Non-pigmented ciliary epithelial cell (primary cell): ENCODE results near the gene SLBP.
A peak's percentile ranks its signal among the peaks of the same experiment; 100 is the strongest.
"Not testable (repeated sequence)": the region's sequence is repeated elsewhere in the genome, so short reads cannot be mapped to it uniquely, and the experiment has no call there.

Source experiments
- DNase-seq: peaks from one replicate; pipeline ENCODE4 v3.0.0-alpha.2; 2010; ENCODE audit warnings: low read depth

Gene SLBP

GRCh38 chr4:1711055-1711570 is 1.0 kb downstream of the SLBP start:
- no peak for DNase-seq

- DNase-seq, result no peak
These were observed 3.5 kb downstream of the SLBP start for GRCh38 chr4:1708581-1708980.

GRCh38 chr4:1706358-1706757 is 5.8 kb downstream of the SLBP start:
- DNase-seq, result no peak

DNA sequence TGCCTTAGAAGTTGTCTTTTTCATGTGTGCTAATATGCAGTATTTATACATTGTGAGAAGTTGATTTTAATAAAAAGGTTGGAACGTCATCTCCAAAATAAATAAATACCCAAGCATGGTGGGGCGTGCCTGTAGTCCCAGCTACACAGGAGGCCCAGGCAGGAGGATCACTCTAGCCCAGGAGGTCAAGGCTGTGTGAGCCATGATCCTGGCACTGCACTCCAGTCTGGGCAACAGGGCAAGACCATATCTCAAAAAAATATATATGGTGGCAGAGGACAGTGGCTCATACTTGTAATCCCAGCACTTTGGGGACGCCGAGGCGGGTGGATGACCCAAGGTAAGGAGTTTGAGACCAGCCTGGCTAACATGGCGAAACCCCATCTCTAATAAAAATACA is 6.4 kb downstream of the SLBP start:
- no peak for DNase-seq

- no peak for DNase-seq
These were observed 8.3 kb downstream of the SLBP start for GRCh38 chr4:1703867-1704266.

DNA sequence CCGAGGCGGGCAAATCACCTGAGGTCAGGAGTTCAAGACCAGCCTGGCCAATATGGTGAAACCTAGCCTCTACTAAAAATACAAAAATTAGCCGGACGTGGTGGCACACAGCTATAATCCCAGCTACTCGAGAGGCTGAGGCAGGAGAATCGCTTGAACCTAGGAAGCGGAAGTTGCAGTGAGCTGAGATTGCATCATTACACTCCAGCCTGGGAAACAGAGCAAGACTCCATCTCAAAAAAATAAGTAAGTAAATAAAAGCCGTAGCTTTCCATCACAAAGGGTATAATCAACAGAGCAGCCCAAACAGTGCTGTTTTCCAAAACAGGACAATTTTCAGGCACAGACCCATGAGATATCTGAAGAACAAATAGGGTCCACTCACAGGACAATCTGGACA is 10.4 kb downstream of the SLBP start:
- DNase-seq, result not testable (repeated sequence)

- no peak for DNase-seq
These were observed 16.2 kb downstream of the SLBP start for GRCh38 chr4:1695913-1696312.

DNA sequence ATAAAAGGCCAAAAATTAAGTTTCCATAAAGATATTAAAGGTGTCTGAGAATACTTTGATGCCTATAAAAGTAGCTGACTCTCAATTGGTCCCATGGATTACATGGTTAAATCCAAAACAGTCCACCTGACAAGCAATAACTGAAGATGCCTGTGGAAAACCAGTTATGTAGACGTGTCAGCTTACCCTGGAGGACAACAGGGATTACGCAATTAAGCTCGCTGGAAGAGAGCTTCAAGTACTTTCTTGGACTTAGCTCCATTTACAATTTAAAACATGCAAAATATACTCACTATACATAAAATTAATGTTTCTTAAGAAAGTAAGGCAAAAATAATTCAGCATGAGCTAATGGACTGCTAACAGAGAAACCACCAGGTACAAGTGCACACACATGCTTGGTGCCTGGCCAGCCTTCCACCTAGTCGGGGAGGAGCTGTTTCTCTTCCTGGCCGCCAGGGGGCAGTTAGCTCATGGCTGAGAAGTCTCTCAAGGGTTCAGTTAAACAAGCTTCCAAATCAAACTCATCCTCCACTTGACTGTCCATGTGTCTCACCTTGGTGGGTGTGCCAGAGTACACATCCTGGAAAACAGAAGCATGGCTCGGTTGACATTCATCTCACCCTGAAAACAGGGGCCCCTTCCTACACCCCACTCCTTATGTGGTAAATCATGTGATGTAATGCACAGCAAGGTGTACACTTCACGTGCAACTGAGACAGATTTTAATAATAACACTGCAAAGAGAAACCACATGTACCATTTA is 18.8 kb downstream of the SLBP start:
- DNase-seq, result peak; percentile 23

GRCh38 chr4:1691737-1692373 is 20.3 kb downstream of the SLBP start:
- no peak for DNase-seq

DNA sequence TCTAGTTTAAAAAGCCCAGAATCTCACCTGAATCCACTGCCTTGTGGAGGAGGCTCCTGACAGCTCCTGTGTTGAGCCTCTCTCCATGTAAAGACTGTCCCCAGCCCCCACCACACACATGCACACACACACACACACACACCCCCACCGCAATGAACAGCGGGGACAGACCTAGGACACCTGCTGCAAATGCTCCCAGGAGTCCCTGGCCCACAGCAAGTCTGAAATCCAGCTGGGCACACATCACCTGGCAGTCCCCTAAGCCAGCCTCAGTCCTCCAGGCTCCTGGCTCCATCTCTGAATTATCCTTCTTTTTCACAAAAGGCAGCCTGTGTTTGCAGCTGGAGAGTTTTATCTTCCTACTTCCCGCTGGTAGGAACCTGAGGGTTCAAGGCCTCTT is 21.4 kb downstream of the SLBP start:
- DNase-seq, result no peak

- DNase-seq, result no peak
These were observed 25.6 kb downstream of the SLBP start for GRCh38 chr4:1686440-1687036.

DNA sequence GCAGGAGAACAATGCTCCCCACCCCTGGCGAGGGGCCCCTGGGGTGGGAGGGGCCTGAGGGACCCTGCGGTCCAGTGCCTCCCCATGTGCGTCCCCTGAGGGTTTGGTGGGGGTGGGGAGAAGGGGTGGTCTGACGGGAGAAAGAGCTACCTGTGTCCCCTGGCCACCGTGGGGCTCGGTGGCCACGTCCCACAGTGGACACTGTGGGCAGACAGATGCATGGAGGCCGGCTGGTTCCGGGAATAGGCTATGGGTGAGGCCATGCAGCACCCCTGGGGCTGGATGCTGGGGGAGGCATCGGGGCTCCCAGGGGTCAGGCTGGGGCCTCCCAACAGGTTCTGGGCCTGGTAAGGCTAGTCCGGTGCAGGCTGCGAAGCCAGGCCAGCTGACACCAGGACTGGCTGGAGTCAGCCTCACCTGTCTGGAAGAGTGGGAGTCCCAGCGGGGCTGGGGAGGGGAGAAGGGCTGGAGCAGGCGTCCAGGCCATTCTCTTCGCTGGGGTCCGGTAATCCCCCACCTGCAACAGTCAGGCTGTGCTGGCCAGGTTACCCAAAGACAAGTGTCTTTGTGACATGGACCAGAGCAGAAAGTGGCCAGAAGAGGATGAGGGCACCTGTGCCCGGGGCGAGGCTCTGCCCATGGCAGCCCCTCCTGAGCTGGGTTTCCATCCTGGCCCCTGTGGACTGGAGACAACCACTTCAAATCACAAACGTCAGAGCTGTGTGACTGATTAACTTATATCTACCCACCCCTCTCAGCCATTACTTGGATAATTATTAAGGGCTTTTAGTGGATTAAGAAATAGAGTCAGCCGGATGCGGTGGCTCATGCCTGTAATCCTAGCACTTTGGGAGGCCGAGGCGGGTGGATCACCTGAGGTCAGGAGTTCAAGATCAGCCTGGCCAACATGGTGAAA is 26.6 kb downstream of the SLBP start:
- no peak for DNase-seq

- DNase-seq, result no peak
These were observed 27.4 kb downstream of the SLBP start for GRCh38 chr4:1684506-1685234.

DNA sequence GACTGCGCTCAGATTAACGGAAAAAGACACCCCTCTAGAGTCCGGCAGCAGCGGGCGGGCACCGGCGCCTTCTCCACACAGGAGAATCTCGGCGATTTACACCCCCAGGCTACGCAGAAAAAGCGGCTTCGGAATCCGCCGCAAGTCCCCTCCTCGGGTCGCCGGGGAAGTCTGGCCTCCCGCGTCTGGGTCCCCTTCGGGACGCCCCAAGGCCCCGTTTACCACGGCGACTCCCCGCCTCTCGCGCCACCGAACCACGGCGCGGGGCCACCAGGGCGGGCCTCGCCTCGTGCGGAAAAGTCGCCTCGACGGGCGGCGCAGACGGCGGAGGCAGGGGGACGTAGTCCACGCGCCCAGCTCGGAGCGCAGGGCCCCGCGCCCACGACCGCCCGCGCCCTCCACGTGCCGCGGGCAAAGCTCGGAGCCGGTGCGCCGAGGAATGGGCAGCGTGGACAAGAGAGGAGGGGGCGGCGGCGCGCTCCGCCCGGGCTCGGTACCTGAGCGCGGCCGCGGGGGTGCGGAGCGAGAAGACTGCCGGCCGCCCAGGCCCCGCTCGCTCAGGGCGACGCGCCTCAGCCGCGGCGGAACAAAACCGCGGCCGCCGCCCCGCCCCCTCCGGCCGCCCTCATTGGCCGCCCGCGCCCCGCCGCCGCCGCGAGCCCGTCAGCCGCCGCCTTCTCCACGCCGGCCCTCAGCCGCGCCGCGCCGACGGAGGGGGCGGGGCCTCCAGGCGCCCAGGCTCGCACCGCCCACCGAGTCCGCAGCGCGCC is 28.2 kb downstream of the SLBP start, which contains the start of gene FAM53A:
FAM53A (minus strand) TSS at position 578 of the 770 bp plus-strand sequence. CDS start 15,572 bp downstream, outside the sequence.
- DNase-seq, result no peak

- peak; percentile 71 for DNase-seq
These were observed 28.8 kb downstream of the SLBP start for GRCh38 chr4:1683261-1683735.

DNA sequence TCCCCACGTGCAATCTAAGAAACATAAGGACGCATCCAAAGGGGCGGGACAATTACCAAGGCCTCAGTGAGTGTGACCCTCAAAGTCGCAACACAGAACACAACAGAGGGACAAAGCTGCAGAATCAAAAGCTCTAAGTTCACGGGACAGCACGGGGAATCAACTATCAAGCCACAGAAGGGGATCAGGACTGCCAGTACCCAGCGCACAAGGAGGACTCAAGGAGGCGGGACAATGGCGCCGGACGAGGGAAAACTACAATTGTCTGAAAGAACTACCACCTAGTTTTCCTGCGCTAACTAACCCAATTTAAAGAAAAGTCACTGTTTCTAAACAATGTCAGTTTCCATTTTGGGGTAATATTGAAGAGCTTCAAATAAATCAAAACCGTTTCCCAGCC is 29.3 kb downstream of the SLBP start:
- DNase-seq, result no peak

DNA sequence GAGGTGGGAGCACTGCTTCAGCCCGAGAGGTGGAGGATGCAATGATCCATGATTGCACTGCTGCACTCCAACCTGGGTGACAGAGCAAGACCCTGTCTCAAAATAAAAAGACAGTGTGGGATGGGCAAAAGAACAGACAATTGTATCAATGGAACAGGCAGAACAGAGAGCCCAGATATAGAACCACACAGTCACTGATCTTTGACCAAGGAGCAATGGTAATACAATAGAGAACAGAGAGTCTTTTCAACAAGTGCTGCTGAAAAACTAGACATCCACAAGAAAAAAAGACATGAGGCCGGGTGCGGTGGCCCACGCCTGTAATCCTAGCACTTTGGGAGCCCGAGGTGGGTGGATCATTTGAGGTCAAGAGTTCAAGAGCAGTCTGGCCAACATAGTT is 33.9 kb downstream of the SLBP start:
- no peak for DNase-seq

DNA sequence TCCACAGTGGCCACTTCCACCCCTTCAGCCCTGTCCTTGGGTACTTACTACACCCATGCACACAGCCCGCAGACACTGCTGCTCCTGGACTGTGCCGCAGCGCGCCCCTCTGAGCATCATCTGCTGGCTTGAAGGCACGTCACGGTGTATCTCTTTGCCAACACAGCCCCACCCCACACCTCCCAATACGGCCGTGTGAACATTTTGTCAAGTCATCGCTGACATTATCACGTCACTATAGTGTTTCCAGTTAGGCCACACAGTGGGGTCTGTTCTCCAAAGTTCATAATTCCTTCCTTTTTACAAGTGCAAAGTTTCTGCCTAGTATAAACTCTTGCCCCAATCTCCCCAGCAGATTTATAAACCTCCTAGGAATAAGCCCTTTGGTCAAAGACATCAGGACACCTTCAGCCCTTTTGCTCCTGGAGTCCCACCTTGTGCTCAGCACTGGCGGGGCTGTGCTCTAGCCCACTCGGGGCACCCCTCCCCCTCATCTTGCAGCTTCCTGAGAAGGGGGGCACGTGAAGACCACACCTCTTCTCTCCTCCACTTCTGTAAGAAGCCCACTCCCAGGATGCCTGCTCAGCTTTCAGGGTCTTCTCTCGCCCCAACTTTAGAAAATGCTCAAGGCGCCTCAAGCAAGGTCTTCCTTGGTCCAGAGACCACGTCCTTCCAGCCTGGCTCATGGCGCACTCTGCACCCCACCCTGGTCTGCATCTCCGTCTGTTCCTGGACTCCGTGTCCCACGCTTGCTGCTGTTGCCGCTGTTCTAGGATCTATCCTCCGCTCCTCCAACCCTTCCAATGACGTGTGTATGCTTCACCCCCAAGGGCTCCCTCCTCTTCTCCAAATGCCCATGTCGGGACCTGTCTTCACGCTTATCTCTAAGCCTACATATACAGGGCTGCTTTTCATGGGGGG is 35.3 kb downstream of the SLBP start:
- DNase-seq, result no peak

DNA sequence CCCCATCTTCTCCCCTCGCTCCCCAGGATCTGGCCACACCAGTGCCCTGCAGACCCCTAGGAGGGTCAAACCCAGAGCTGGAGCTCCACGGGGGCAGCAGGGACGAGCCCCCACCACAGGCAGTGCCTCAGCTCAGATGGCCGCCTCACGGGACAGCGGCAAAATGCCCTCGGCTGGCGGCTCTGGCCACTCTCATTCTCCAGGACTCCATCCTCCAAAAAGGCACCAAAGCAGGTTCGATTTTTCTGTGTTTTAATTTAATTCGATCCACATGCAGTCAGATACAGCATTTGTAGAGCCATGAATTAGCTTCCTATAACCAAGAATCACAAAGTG is 36.3 kb downstream of the SLBP start:
- no peak for DNase-seq
